ENCODE results near the gene UTRN. TPM values are rescaled to one million over a fixed set of nuclear protein-coding genes. Genes with fewer than 3 reads are reported as not detected.

The UTRN gene
- total and polyA plus RNA-seq, 3 donors from 2014 or later, result 109 to 127 (median 118) TPM

DNA sequence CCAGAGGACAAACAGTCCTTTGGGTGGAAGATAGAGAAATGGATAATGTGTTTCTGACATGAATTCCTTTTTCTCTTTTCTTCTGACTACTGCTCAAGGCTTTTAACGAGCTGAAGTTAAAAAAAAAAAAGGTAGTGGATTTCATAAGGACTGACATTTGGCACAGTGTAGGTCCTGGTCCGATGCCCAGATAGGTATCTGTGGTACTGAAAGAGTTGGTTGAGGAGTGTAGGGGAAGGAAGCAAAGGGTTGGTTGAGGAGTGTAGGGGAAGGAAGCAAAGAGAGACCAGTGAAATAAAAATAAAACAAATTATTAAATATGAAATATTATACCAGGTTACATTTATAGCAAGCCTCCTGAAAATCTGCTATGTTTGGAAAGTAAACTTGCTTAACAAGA, 11.8 kb downstream of the UTRN start:
- intact Hi-C loops (cut with DNase I; ENCODE audit: low total_unique reads), result no loop called here
- Histone ChIP-seq H3K27ac (peak overlapping the region; percentile 57 to 72), H3K36me3 (ENCODE audit: low read depth, missing control alignments) (no peaks in the 10 kb centered on the region), H3K9me3 (no peaks in the 10 kb centered on the region), H3K4me3 (no peak overlapping the region), H3K27me3 (no peaks in the 10 kb centered on the region), H3K4me1 (peaks cover 13% of the 10 kb centered on the region)
- TF ChIP-seq CTCF (IDR thresholded peaks at IDR 0.05) (no peak), POLR2A (IDR thresholded peaks at IDR 0.05) (no peak)
- 29 to 40% methylated on average over 2 of the region's 2 CpGs for WGBS, 2 donors
- DNase-seq, result no peak

- Histone ChIP-seq H3K27ac (peak overlapping the region; percentile 57 to 72), H3K4me1 (peaks cover 13% of the 10 kb centered on the region), H3K27me3 (no peaks in the 10 kb centered on the region), H3K4me3 (no peak overlapping the region), H3K9me3 (no peaks in the 10 kb centered on the region), H3K36me3 (ENCODE audit: low read depth, missing control alignments) (no peaks in the 10 kb centered on the region)
- WGBS, 2 donors, result 62 to 67% methylated on average over 3 of the region's 3 CpGs
- TF ChIP-seq POLR2A (IDR thresholded peaks at IDR 0.05), result no peak
- no peak for TF ChIP-seq CTCF (IDR thresholded peaks at IDR 0.05)
- intact Hi-C loops (cut with DNase I; ENCODE audit: low total_unique reads), result no loop called here
- DNase-seq, result no peak
Measured at GRCh38 chr6:144297511-144298100, 12.5 kb downstream of the UTRN start.

GRCh38 chr6:144298194-144298593, 13.1 kb downstream of the UTRN start:
- peaks cover 13% of the 10 kb centered on the region for H3K4me1 ChIP-seq
- H3K27ac ChIP-seq, result peak overlapping the region in 1 of 2 donors; percentile 72
- 73 to 79% methylated on average over 5 of the region's 5 CpGs for WGBS, 2 donors
- no peak for DNase-seq
- H3K9me3 ChIP-seq, result no peaks in the 10 kb centered on the region
- intact Hi-C loops (cut with DNase I; ENCODE audit: low total_unique reads), result no loop called here
- no peaks in the 10 kb centered on the region for H3K36me3 ChIP-seq (ENCODE audit: low read depth, missing control alignments)
- no peak overlapping the region for H3K4me3 ChIP-seq
- H3K27me3 ChIP-seq, result no peaks in the 10 kb centered on the region
- no peak for TF ChIP-seq CTCF (IDR thresholded peaks at IDR 0.05)
- no peak for TF ChIP-seq POLR2A (IDR thresholded peaks at IDR 0.05)

- H3K27ac ChIP-seq, result no peak overlapping the region
- H3K36me3 ChIP-seq (ENCODE audit: low read depth, missing control alignments), result no peaks in the 10 kb centered on the region
- intact Hi-C loops (cut with DNase I; ENCODE audit: low total_unique reads), result no loop called here
- no peak overlapping the region for H3K4me3 ChIP-seq
- no peaks in the 10 kb centered on the region for H3K27me3 ChIP-seq
- no peak for DNase-seq
- WGBS, 2 donors, result 89 to 95% methylated on average over 1 of the region's 1 CpG
- TF ChIP-seq POLR2A (IDR thresholded peaks at IDR 0.05) (no peak), CTCF (IDR thresholded peaks at IDR 0.05) (no peak)
- H3K9me3 ChIP-seq, result no peaks in the 10 kb centered on the region
- H3K4me1 ChIP-seq, result peaks cover 13% of the 10 kb centered on the region
Measured at GRCh38 chr6:144298916-144299315, 13.8 kb downstream of the UTRN start.

- H3K36me3 ChIP-seq (ENCODE audit: low read depth, missing control alignments), result no peaks in the 10 kb centered on the region
- intact Hi-C loops (cut with DNase I; ENCODE audit: low total_unique reads), result no loop called here
- TF ChIP-seq CTCF (IDR thresholded peaks at IDR 0.05) (no peak), POLR2A (IDR thresholded peaks at IDR 0.05) (no peak)
- H3K4me1 ChIP-seq, result no peaks in the 10 kb centered on the region
- DNase-seq, result no peak
- no peaks in the 10 kb centered on the region for H3K27me3 ChIP-seq
- H3K4me3 ChIP-seq, result no peak overlapping the region
- H3K9me3 ChIP-seq, result no peaks in the 10 kb centered on the region
- WGBS, 2 donors, result 88 to 89% methylated on average over 5 of the region's 5 CpGs
- H3K27ac ChIP-seq, result no peak overlapping the region
Measured at GRCh38 chr6:144302701-144303372, 17.7 kb downstream of the UTRN start.
